GM12872 (cell line): ENCODE data around the gene PLET1.

ENCODE experiments used
- CTCF ChIP-seq: IDR thresholded peaks from 3 replicates; pipeline ENCODE4 v1.5.1; 2011; ENCODE audit warnings: low read depth, mild to moderate bottlenecking, low read length, moderate library complexity; ENCODE audit not compliant: insufficient read depth

PLET1 gene

GRCh38 chr11:112227471-112227870 is 33.2 kb downstream of the PLET1 start:
- TF ChIP-seq CTCF, result no peak

- no peak for TF ChIP-seq CTCF
Observed at GRCh38 chr11:112226831-112227401, 33.7 kb downstream of the PLET1 start.

- no peak for TF ChIP-seq CTCF
Observed at GRCh38 chr11:112226062-112226830, 34.4 kb downstream of the PLET1 start, which contains the start of gene PTS. PTS (plus strand) TSS chr11:112226428; CDS start chr11:112226444, 16 bp downstream.

- no peak for TF ChIP-seq CTCF
Observed at GRCh38 chr11:112225753-112226061, 35.0 kb downstream of the PLET1 start.

- no peak for TF ChIP-seq CTCF
Observed at GRCh38 chr11:112223754-112224532, 36.7 kb downstream of the PLET1 start.

GRCh38 chr11:112223121-112223520 is 37.5 kb downstream of the PLET1 start:
- no peak for TF ChIP-seq CTCF

GRCh38 chr11:112222303-112222702 is 38.4 kb downstream of the PLET1 start:
- TF ChIP-seq CTCF, result no peak
